Measurements from ENCODE around the gene ASL.
"Not testable (repeated sequence)": the region's sequence is repeated elsewhere in the genome, so short reads cannot be mapped to it uniquely, and the experiment has no call there.

- TF ChIP-seq CTCF (IDR thresholded peaks at IDR 0.05; ENCODE audit: low read length); EZH2 (optimal IDR thresholded peaks at IDR 0.05; ENCODE audit: low read depth, low read length): not testable (repeated sequence)
Observed at GRCh38 chr7:66125781-66126352, 50.2 kb downstream of the ASL start.
